H1 (cell line): ENCODE data around the gene HDAC9. TPM values are rescaled to one million over a fixed set of nuclear protein-coding genes. Genes with fewer than 3 reads are reported as not detected.

Source experiments
- CTCF ChIA-PET: fragments of 300-600 bp; sonication (Branson Sonifier 250); formaldehyde crosslinking; loops from one replicate; lab custom pipeline; 2021; ENCODE audit not compliant: partially characterized antibody; lab: Charles Lee
- POLR2A ChIA-PET: fragments of 300-600 bp; sonication (Branson Sonifier 250); formaldehyde crosslinking; loops from one replicate; lab custom pipeline; 2021; ENCODE audit warnings: inconsistent platforms; ENCODE audit not compliant: partially characterized antibody; lab: Charles Lee
- DNase-seq, 2 experiments: peaks; one replicate each; pipeline versions ENCODE4 v3.0.0 to v3.0.0-alpha.2; 2010 to 2022; ENCODE audit warnings: low spot score in 2 of 2, low read depth in 1 of 2, mixed read lengths in 1 of 2
- FAIRE-seq: peaks from 2 replicates; lab custom pipeline; 2011; peaks lifted over from hg19 to GRCh38; lab: Jason Lieb, UNC
- H2AFZ ChIP-seq: 2 replicates; pipeline ENCODE4 v1.8.1; 2012; ENCODE audit warnings: low read length, inconsistent platforms
- H2AK5ac ChIP-seq: 2 replicates; pipeline ENCODE4 v1.6.1; 2013; ENCODE audit warnings: low read depth, low read length
- H2BK120ac ChIP-seq: replicated peaks from 2 replicates; pipeline ENCODE3; 2013; ENCODE audit warnings: low read depth, low read length, inconsistent platforms
- H2BK12ac ChIP-seq: 2 replicates; pipeline ENCODE4 v1.6.1; 2013; ENCODE audit warnings: low read depth, low read length
- H2BK15ac ChIP-seq: 2 replicates; pipeline ENCODE4 v1.6.1; 2013; ENCODE audit warnings: low read length
- H2BK20ac ChIP-seq: 2 replicates; pipeline ENCODE4 v1.6.1; 2013; ENCODE audit warnings: low read length
- H2BK5ac ChIP-seq: 2 replicates; pipeline ENCODE4 v1.6.1; 2013; ENCODE audit warnings: low read depth, low read length
- H3K14ac ChIP-seq: 2 replicates; pipeline ENCODE4 v1.6.1; 2013; ENCODE audit warnings: inconsistent platforms; ENCODE audit not compliant: insufficient read length
- H3K18ac ChIP-seq: 2 replicates; pipeline ENCODE4 v1.6.1; 2013; ENCODE audit warnings: low read length; ENCODE audit errors: extremely low read depth
- H3K23ac ChIP-seq: 2 replicates; pipeline ENCODE4 v1.6.1; 2013; ENCODE audit warnings: inconsistent platforms; ENCODE audit not compliant: insufficient read length
- H3K23me2 ChIP-seq: 2 replicates; pipeline ENCODE4 v1.6.1; 2013; ENCODE audit warnings: low read depth, low read length
- H3K27ac ChIP-seq: 2 replicates; pipeline ENCODE4 v1.6.1; 2011; ENCODE audit warnings: low read depth, low read length, inconsistent platforms
- H3K27me3 ChIP-seq, 4 experiments: replicated peaks in 1 of 4; 1 replicate in 1 of 4; 2 replicates in 3 of 4; pipeline versions ENCODE4 v1.6.1 to v1.8.1; 2011 to 2013; ENCODE audit warnings: low read length in 3 of 4, mild to moderate bottlenecking in 3 of 4, inconsistent platforms in 2 of 4, mixed read lengths in 2 of 4, moderate library complexity in 1 of 4; ENCODE audit not compliant: control insufficient read depth in 3 of 4, insufficient read depth in 3 of 4; ENCODE audit errors: extremely low read depth in 1 of 4
- H3K36me3 ChIP-seq, 4 experiments: 2 replicates each; pipeline versions ENCODE4 v1.6.1 to v1.8.1; 2011 to 2013; ENCODE audit warnings: mild to moderate bottlenecking in 4 of 4, low read length in 3 of 4, moderate library complexity in 2 of 4, control low read depth in 1 of 4, inconsistent platforms in 1 of 4; ENCODE audit not compliant: insufficient read depth in 4 of 4, control insufficient read depth in 2 of 4
- H3K4ac ChIP-seq: replicated peaks from 2 replicates; pipeline ENCODE3; 2013; ENCODE audit warnings: low read length, low read depth, mixed read lengths, inconsistent platforms; ENCODE audit not compliant: insufficient read length
- H3K4me1 ChIP-seq, 4 experiments: replicated peaks in 1 of 4; 1 replicate in 1 of 4; 2 replicates in 3 of 4; pipeline versions ENCODE4 v1.6.1 to v1.8.1; 2011 to 2013; ENCODE audit warnings: low read length in 3 of 4, inconsistent platforms in 2 of 4, mixed read lengths in 1 of 4; ENCODE audit not compliant: insufficient read depth in 4 of 4, control insufficient read depth in 3 of 4
- H3K4me2 ChIP-seq, 2 experiments: 2 replicates each; pipeline versions ENCODE4 v1.6.1 to v1.8.1; 2011 to 2013; ENCODE audit warnings: low read depth in 2 of 2, low read length in 2 of 2, control low read depth in 1 of 2, inconsistent platforms in 1 of 2, mild to moderate bottlenecking in 1 of 2; ENCODE audit not compliant: insufficient read depth in 1 of 2
- H3K4me3 ChIP-seq, 4 experiments: fragments of 200-600, 300-600 bp in 1 of 4; sonication (generic), shearing (Covaris generic), sonication (Bioruptor Twin) in 1 of 4; 2 replicates each; pipeline versions ENCODE4 v1.5.1 to v1.8.1; 2011 to 2016; ENCODE audit warnings: low read length in 4 of 4, low read depth in 3 of 4, control low read depth in 2 of 4, inconsistent platforms in 2 of 4, mild to moderate bottlenecking in 2 of 4, mixed read lengths in 1 of 4, moderate library complexity in 1 of 4; ENCODE audit not compliant: insufficient read depth in 2 of 4; ENCODE audit errors: extremely low read depth in 1 of 4
- H3K56ac ChIP-seq: replicated peaks from 2 replicates; pipeline ENCODE3; 2013; ENCODE audit warnings: low read depth, mild to moderate bottlenecking, mixed read lengths, low read length, inconsistent platforms; ENCODE audit not compliant: insufficient read length
- H3K79me1 ChIP-seq: 2 replicates; pipeline ENCODE4 v1.6.1; 2013; ENCODE audit warnings: low read depth, low read length, control low read depth
- H3K79me2 ChIP-seq, 2 experiments: 2 replicates each; pipeline versions ENCODE4 v1.6.1 to v1.8.1; 2012 to 2013; ENCODE audit warnings: low read length in 2 of 2, mild to moderate bottlenecking in 2 of 2, inconsistent platforms in 1 of 2; ENCODE audit not compliant: insufficient read depth in 2 of 2, control insufficient read depth in 1 of 2
- H3K9ac ChIP-seq, 4 experiments: replicated peaks in 1 of 4; 1 replicate in 1 of 4; 2 replicates in 3 of 4; pipeline versions ENCODE4 v1.6.1 to v1.8.1; 2011 to 2013; ENCODE audit warnings: low read depth in 3 of 4, low read length in 3 of 4, control low read depth in 2 of 4, mild to moderate bottlenecking in 2 of 4, moderate library complexity in 2 of 4, inconsistent platforms in 1 of 4; ENCODE audit errors: extremely low read depth in 1 of 4
- H3K9me3 ChIP-seq, 2 experiments: 2 replicates each; pipeline versions ENCODE4 v1.6.1 to v1.8.1; 2012 to 2013; ENCODE audit warnings: mild to moderate bottlenecking in 2 of 2, moderate library complexity in 2 of 2, control low read depth in 1 of 2, inconsistent platforms in 1 of 2, low read depth in 1 of 2, low read length in 1 of 2, mixed read lengths in 1 of 2; ENCODE audit not compliant: insufficient read depth in 2 of 2
- H4K20me1 ChIP-seq, 2 experiments: replicated peaks in 1 of 2; 2 replicates each; pipeline versions ENCODE3 to v1.8.1; 2011 to 2013; ENCODE audit warnings: inconsistent platforms in 2 of 2, low read length in 2 of 2, mild to moderate bottlenecking in 1 of 2; ENCODE audit not compliant: insufficient read depth in 2 of 2, control insufficient read depth in 1 of 2
- H4K5ac ChIP-seq: 2 replicates; pipeline ENCODE4 v1.6.1; 2013; ENCODE audit warnings: low read length, low read depth, mixed read lengths, inconsistent platforms; ENCODE audit not compliant: insufficient read length
- H4K8ac ChIP-seq: 2 replicates; pipeline ENCODE4 v1.8.0; 2013; ENCODE audit warnings: mild to moderate bottlenecking, moderate library complexity, low read length, inconsistent platforms; ENCODE audit not compliant: insufficient read depth; ENCODE audit errors: extremely low read depth
- H4K91ac ChIP-seq: replicated peaks from 2 replicates; pipeline ENCODE3; 2013; ENCODE audit warnings: low read length, mixed read lengths, inconsistent platforms; ENCODE audit not compliant: insufficient read length
- SIX5 ChIP-seq: IDR thresholded peaks from 2 replicates; pipeline ENCODE4 v1.6.1; 2011; ENCODE audit warnings: mild to moderate bottlenecking, low read depth, low read length
- WGBS, 2 experiments: shearing (Covaris generic) in 1 of 2; methylation state at CpG; one replicate each; pipeline versions ENCODE4 v1.1.6 to v1.1.7; 2013 to 2015; ENCODE audit warnings: low lambda C conversion rate in 2 of 2, mixed read lengths in 2 of 2, inconsistent platforms in 1 of 2, low coverage in 1 of 2, missing lambda C conversion rate in 1 of 2; ENCODE audit not compliant: insufficient replicate concordance in 2 of 2, insufficient coverage in 1 of 2, insufficient read length in 1 of 2; ENCODE audit errors: extremely low coverage in 1 of 2, missing lambda C conversion rate in 1 of 2; 5-methylcytosine and 5-hydroxymethylcytosine counted together
- polyA plus RNA-seq, 7 experiments: library from polyadenylated mRNA; depleted of rRNA in 3 of 7; stranded (reverse) in 5 of 7; unstranded in 2 of 7; fragments of >200 nt in 5 of 7; fragments of 200-250 nt in 2 of 7; gene quantifications; 1 replicate in 5 of 7; 2 replicates in 1 of 7; 4 replicates in 1 of 7; pipeline versions ENCODE4 v1.2.1 to v1.2.3, GENCODE V29; 2011 to 2013; ENCODE audit warnings: missing spikeins in 2 of 7, mixed read lengths in 2 of 7
- total RNA-seq: library from RNA; stranded (reverse); fragmentation: NEBNext Ultra II Directional; extraction: Animal tissue kit (Norgen Biotek cat#: 25700); gene quantifications from 2 replicates; pipeline ENCODE4 v1.2.1, GENCODE V29; 2021

HDAC9 gene
- total and polyA plus RNA-seq, 2 of the 8 experiments (the other 6 are each of a cell fraction or from before 2014, with no cell fraction given), result 9.5 to 13.1 TPM

DNA sequence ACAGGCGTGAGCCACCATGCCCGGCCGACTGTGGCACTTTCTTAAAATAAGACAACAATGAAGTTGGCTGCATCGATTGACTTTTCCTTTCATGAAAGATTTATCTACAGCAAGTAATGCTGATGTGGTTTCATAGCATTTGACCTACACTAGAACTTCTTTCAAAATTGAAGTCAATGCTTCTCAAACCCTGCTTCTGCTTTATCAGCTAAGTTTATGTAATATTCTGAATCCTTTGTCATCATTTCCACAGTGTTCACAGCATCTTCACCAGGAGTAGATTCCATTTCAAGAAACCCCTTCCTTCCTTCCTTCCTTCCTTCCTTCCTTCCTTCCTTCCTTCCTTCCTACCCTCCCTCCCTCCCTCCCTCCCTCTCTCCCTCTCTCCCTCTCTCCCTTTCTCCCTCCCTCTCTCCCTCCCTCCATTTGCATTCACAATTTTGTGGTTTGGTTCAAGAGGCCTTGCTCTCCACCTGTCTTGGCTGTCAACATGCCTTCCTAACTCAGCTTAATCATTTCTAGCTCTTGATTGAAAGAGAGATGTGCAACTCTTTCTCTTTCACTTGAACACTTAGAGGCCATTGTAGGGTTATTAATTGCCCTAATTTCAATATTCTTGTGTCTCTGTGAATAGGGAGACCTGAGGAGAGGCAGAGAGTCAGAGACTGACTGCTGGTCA lies 52.1 kb downstream of the HDAC9 start:
- H2BK12ac ChIP-seq, result no peak overlapping the region
- H3K4me1 ChIP-seq, result peaks cover 0 to 5% (median 0%) of the 10 kb centered on the region in 4 experiments; a peak in 1 of 7 replicates
- no peak overlapping the region for H3K4me3 ChIP-seq
- no peak overlapping the region for H3K9ac ChIP-seq
- H3K27me3 ChIP-seq, result no peaks in the 10 kb centered on the region
- no peak overlapping the region for H4K5ac ChIP-seq
- H2BK5ac ChIP-seq, result no peak overlapping the region
- no peak overlapping the region for H2BK20ac ChIP-seq
- ChIA-PET CTCF (no interaction called here), POLR2A (no interaction called here)
- WGBS, 2 experiments, result 91% methylated on average over 4 of the region's 4 CpGs; no CpG with 5 or more reads in 1 of the 2 experiments
- H4K8ac ChIP-seq, result no peak overlapping the region
- H3K36me3 ChIP-seq, result no peaks in the 10 kb centered on the region
- H2BK120ac ChIP-seq, result no peak overlapping the region
- no peak overlapping the region for H3K4me2 ChIP-seq
- H4K91ac ChIP-seq, result no peak overlapping the region
- no peak for TF ChIP-seq SIX5
- no peak overlapping the region for H2AFZ ChIP-seq
- no peak overlapping the region for H2AK5ac ChIP-seq
- no peak overlapping the region for H3K23ac ChIP-seq
- DNase-seq (no peak), FAIRE-seq (no peak)
- H3K14ac ChIP-seq, result no peak overlapping the region
- no peak overlapping the region for H2BK15ac ChIP-seq
- no peaks in the 10 kb centered on the region for H4K20me1 ChIP-seq
- no peaks in the 10 kb centered on the region for H3K79me2 ChIP-seq
- no peaks in the 10 kb centered on the region for H3K23me2 ChIP-seq
- no peaks in the 10 kb centered on the region for H3K9me3 ChIP-seq
- no peak overlapping the region for H3K56ac ChIP-seq
- H3K27ac ChIP-seq, result no peak overlapping the region
- H3K4ac ChIP-seq, result no peak overlapping the region
- no peaks in the 10 kb centered on the region for H3K79me1 ChIP-seq
- H3K18ac ChIP-seq, result no peak overlapping the region
